HG03575 (cell line): ENCODE measurements around the gene ANKMY1.

Source experiments
- ATAC-seq: cut with Tn5 transposase; IDR thresholded peaks from one replicate; pipeline ENCODE4 v1.9.1; 2021; ENCODE audit not compliant: unreplicated experiment, insufficient number of reproducible peaks, low FRiP score; ENCODE audit errors: extremely low read depth

ANKMY1 gene

GRCh38 chr2:240584486-240585031 lies 26.8 kb upstream of the ANKMY1 start:
- peak; percentile 61 for ATAC-seq

DNA sequence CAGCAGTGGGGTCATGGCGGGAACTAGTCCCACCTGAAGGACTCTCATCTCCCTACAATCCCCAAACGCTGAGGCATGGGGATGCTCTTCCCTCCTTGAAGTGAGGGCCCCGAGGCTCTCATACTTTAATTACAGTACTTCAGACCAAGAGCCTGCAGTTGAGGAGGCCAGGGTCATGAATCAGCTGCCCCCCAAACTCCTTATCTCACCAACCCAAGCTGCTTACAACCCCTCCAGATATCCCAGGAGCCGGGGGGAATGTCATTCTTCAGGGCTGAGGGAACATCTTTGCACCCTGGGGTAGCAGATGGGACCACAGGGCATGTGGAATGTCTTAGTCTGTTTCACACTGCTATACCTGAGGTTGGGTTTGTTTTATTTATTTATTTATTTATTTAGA lies 26.0 kb upstream of the ANKMY1 start:
- no peak for ATAC-seq

- ATAC-seq = no peak
Measured at GRCh38 chr2:240582781-240583180, 25.0 kb upstream of the ANKMY1 start.

DNA sequence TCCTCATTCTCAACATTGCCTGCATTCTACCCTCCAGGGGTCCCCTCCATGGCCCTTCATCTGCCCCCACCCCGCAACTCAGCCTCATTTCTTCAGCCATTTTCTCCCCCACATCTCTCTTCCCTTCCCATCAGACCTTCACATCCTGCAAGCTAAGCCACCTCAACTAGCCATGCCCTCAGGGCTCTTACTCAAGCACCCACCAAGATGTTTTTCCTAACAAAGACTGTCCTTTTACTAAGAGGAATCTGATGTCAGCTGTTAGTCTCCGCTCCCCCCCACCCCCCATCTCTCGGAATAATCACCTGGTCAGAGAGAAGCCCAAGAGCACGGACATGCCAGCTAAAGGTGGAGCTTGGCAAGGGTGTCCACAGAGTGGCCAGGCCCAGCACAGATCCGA lies 24.0 kb upstream of the ANKMY1 start:
- no peak for ATAC-seq

GRCh38 chr2:240579771-240580614 lies 22.2 kb upstream of the ANKMY1 start:
- no peak for ATAC-seq

DNA sequence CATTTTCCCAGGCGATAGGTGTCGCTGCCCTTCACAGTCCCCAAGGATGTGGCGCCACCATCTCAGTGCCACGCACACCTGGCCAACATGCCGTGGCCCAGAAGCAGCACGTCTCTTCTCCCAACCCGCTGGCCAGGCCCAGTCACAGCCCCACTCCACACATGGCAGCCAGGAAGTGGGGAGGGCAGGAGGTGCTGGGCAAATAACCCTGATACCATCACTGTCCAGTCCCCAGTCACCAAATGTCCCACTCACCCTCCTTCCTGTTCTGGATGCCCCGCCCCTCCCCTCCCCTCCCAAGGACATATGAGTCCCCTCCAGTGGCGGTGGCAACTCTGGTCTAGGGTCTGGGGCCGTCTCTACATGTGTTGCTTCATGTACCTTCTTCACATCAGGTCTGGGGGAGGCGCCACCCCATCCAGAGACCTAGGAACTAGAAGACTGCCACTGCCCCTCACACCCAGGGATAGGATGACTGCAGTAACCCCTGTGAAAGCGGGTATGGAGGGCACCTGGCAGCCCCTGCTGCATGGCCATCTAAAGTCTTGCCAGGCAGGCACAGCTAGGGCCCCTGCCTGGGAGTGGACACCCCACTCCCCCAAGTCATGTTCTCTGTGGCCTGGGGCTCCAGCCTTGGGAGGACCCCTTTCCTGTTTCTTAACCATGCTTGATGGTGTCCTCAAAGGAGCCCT lies 21.4 kb upstream of the ANKMY1 start:
- no peak for ATAC-seq

GRCh38 chr2:240578488-240578887 lies 20.7 kb upstream of the ANKMY1 start:
- ATAC-seq = no peak

GRCh38 chr2:240578110-240578450 lies 20.3 kb upstream of the ANKMY1 start:
- no peak for ATAC-seq

DNA sequence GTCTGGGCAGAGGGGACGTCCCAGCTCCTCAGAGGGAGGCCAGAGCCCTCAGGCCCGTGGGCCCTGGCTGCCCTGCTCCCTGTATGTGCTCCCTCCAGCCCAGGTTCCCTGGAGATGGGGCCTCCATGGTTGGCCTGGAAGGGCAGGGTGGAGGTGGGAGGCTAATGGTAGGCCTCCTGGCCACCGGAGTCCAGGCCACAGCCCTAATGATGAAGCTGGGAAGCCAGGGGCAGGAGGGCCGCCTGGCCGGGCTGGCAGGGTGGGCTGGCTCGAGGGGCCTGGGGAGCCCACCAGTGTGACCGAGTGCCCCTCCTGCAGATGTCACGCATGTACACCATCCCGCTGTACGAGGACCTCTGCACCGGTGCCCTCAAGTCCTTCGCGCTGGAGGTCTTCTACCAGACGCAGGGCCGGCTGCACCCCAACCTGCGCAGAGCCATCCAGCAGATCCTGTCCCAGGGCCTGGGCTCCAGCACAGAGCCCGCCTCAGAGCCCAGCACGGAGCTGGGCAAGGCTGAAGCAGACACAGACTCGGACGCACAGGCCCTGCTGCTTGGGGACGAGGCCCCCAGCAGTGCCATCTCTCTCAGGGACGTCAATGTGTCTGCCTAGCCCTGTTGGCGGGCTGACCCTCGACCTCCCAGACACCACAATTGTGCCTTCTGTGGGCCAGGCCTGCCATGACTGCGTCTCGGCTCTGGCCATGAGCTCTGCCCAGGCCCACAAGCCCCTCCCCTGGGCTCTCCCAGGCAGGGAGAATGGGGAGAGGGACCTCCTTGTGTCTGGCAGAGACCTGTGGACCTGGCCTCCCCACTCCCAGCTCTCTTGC lies 19.7 kb upstream of the ANKMY1 start:
- ATAC-seq = no peak

- ATAC-seq = no peak
Measured at GRCh38 chr2:240576436-240577205, 18.8 kb upstream of the ANKMY1 start.

- no peak for ATAC-seq
Measured at GRCh38 chr2:240576036-240576435, 18.2 kb upstream of the ANKMY1 start.

DNA sequence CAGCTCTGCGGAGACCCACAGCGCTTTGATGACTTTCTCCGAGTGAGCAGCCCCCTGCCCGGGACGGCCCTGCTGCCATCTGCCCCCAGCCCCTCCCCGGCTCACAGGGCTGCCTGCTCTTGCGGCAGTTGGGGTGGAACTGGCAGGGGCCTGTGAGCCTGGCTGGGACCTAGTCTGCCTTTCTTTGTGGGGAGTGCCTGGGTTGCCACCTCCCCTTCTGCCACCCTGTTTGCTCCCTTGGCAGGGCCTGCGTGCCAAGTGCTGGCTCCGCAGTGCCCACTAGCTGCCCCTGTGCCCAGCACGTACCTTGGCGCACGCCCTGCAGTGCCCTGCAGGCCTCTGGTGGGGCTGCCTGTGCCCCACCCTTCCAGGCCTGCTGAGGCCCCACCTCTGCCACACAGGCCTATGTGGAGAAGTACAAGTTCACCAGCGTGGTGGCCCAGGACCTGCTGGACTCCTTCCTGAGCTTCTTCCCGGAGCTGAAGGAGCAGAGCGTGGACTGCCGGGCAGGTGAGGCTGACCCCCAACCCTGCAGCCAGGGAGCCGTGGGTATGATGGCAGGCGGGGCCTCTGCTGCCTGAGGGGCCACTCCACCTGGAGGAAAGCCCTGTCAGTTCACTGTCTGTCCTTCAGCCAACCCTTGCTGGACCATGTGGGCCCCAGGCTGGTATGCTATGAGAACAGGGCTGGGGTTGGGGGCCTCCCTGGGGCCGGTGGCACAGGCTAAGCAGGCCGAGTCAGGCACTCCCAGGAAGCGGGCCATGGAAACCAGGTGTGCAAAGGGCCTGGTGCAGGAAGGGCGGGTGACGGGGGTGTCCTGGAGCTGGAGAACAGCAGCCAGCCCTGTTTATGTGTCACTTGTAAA lies 17.5 kb upstream of the ANKMY1 start:
- ATAC-seq = no peak

DNA sequence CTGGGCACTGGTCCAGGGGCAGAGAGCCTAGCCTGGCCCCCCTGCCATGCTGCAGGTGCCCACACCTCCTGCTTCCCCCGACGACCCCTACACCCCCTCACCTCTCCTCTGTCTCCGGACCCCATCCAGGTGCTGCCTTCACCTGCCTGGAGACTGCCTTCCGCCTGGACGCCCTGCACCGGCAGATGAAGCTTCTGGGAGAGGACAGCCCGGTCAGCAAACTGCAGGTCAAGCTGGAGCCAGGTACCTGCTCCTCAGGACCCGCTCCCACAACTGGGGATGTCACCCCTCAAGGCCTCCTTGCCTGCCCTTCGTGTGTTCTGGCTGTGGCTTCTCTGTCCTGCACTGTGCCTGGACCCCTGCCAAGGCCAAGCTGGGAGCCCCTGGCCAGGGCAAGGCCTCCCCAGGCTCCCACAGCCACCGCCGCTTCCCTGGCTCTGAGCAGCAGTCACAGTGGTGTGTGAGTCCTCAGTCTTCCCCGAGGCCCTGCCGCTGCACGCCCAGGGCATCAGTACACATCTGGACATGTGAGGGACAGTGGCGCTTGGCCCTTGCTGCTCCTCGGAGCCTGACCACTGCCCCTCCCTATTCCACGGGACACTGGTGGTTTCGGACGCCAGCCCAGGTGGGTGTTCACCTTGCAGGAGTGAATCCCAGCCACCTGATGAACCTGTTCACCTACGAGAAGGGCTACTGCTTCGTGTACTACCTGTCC lies 16.8 kb upstream of the ANKMY1 start:
- no peak for ATAC-seq

DNA sequence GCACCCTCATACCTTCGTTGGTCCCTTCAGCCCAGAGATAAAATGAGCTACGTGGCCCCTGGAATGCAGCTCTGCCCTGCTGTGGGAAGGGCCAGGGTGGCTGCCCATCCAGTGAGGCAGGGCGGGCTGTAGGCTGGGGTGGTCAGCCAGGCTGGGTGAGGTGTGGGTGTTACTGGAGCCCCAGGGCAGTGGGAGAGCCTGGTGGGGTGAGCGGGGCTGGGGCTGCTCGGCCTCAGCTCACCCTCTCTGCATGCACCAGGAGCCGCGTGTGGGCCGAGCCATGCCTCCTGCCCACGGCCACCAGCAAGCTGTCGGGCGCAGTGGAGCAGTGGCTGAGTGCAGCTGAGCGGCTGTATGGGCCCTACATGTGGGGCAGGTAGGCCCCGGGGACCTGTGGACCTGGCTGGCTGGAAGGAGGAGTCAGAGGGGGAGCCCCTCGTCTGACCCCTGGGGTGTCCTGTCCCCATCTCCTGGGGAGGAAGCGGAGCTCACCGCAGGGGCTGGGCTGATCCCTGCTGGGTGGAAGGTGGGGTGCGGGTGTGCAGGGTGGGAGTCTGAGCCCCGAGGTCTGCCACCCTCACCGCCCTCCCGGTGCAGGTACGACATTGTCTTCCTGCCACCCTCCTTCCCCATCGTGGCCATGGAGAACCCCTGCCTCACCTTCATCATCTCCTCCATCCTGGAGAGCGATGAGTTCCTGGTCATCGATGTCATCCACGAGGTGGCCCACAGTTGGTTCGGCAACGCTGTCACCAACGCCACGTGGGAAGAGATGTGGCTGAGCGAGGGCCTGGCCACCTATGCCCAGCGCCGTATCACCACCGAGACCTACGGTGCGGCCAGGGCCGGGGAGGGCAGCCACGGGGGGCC lies 16.0 kb upstream of the ANKMY1 start:
- no peak for ATAC-seq

- no peak for ATAC-seq
Measured at GRCh38 chr2:240573071-240573515, 15.3 kb upstream of the ANKMY1 start.
